Vagina (tissue), 2 donors: ENCODE data around the gene MTMR1.

Experiments
- CTCF ChIP-seq, 3 experiments: fragments of 450-650 bp in 2 of 3; fragments of 200-600 bp in 1 of 3; sonication (generic) in 1 of 3; IDR thresholded peaks; one replicate each; pipeline ENCODE4 v1.5.1; 2017 to 2019; ENCODE audit warnings: antibody characterized with exemption in 3 of 3, mild to moderate bottlenecking in 2 of 3, moderate library complexity in 2 of 3
- POLR2A ChIP-seq, 2 donors: fragments of 450-650 bp; IDR thresholded peaks; one replicate each; pipeline ENCODE4 v1.6.1; 2017; ENCODE audit warnings: antibody characterized with exemption in 2 of 2, mild to moderate bottlenecking in 2 of 2, moderate library complexity in 2 of 2
- POLR2AphosphoS5 ChIP-seq, 2 donors: sonication (generic); formaldehyde crosslinking; IDR thresholded peaks; one replicate each; pipeline ENCODE4 v1.9.0; 2017; ENCODE audit warnings: antibody characterized with exemption in 2 of 2, mild to moderate bottlenecking in 2 of 2, low read depth in 1 of 2; ENCODE audit not compliant: insufficient read depth in 1 of 2

GRCh38 chrX:150773117-150773516, 79.9 kb downstream of the MTMR1 start:
- TF ChIP-seq POLR2AphosphoS5 (IDR thresholded peaks at IDR 0.05; ENCODE audit: insufficient read depth in 1 of 2, low read depth in 1 of 2), result no peak
- TF ChIP-seq CTCF (IDR thresholded peaks at IDR 0.05), result no peak
- TF ChIP-seq POLR2A (IDR thresholded peaks at IDR 0.05), result no peak
